GM19099 (cell line): ENCODE data around the gene ASXL1.

ENCODE experiments used
- POLR2A ChIP-seq: IDR thresholded peaks from 3 replicates; pipeline ENCODE4 v1.6.1; 2011; ENCODE audit warnings: low read depth; ENCODE audit not compliant: insufficient read length; ENCODE audit errors: extremely low read depth

ASXL1 gene

DNA sequence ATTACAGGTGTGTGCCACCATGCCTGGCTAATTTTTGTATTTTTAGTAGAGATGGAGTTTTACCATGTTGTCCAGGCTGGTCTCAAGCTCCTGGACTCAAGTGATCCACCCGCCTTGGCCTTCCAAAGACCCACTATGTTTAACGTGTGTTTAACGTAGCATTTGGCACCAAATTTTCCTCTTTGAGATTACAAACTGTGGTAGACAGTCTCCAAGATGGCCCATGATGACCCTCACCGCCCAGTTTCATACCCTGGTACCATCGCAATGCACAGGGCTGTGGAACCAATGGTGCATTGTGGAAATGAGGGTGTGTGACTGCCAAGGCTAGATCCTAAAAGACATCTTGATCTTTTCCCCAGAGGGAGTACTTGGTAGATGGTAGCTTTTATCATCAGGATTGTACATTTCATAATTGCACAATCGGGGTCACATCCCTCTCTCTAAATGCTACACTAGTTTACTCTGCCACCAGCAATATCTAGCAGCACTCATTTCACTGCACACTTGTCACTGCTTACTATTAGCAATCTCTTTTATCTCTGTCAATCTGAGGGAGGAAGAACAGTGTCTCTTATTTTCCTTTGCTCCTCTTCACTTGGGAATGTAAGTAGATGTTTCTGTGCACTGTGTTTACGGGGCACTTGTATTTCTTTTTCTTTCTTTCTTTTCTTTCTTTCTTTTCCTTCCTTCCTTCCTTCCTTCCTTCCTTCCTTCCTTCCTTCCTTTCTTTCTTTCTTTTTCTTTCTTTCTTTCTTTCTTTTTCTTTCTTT is 130.1 kb downstream of the ASXL1 start:
- TF ChIP-seq POLR2A = no peak
